Measurements from ENCODE around the gene HSPA1B. TPM values are rescaled to one million over a fixed set of nuclear protein-coding genes. Genes with fewer than 3 reads are reported as not detected.

Gene HSPA1B
- 120 to 260 TPM (median 177 TPM) in 5 replicates for total RNA-seq (2022; extraction: Qiagen RNA extraction; ENCODE audit: low read depth)

GRCh38 chr6:31827286-31828079, at the start of gene HSPA1B:
Gene HSPA1B, plus strand, starts transcription at chr6:31827738. Its CDS starts 213 bp downstream, at chr6:31827951.

GRCh38 chr6:31795616-31796298, 31.8 kb upstream of the HSPA1B start, which contains the start of gene VARS1:
Gene VARS1, minus strand, starts transcription at chr6:31795752. Its CDS starts 535 bp downstream, at chr6:31795217.

DNA sequence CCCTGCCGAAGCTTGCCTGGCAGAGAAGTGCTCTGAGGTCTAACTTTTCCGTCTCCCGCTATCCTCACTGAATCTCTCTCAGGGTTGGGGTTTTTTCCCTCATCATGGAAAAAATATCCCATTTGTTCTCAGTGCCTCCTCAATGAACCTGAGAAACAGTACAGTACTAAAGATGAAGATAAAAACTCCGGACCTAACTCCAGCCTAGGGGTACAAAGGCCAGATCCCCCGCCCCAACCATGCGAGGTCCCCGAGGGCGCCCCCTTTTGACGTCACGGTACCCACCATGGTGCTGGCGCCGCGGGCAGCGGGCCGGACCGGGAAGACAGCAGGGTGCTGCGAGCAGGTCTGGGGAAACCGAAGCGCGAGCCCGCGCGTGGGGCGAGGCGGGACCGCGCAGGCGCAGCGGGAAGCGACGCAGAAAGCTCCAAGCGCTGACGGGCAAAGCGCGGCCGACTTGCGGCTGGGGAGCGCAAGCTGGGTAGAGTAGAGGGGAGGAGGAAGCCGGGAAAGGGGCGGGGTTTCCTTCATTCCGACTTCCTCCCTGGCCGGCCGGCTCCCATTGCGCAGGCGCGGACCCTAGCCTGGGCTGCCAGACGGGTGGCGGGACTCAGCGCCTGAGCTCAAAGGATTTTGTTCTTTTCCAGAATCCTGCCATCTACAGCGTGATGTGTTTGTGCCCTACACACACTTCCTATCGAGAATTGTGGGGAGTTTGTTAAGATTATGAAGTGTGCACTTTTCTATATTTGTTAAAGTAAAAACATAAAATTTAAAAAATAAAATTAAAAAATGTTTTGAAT, 20.9 kb upstream of the HSPA1B start, which contains the start of gene LSM2:
Gene LSM2 (minus strand): TSS at position 497 of the 803 bp plus-strand sequence. CDS start 209 bp downstream, at position 288.

DNA sequence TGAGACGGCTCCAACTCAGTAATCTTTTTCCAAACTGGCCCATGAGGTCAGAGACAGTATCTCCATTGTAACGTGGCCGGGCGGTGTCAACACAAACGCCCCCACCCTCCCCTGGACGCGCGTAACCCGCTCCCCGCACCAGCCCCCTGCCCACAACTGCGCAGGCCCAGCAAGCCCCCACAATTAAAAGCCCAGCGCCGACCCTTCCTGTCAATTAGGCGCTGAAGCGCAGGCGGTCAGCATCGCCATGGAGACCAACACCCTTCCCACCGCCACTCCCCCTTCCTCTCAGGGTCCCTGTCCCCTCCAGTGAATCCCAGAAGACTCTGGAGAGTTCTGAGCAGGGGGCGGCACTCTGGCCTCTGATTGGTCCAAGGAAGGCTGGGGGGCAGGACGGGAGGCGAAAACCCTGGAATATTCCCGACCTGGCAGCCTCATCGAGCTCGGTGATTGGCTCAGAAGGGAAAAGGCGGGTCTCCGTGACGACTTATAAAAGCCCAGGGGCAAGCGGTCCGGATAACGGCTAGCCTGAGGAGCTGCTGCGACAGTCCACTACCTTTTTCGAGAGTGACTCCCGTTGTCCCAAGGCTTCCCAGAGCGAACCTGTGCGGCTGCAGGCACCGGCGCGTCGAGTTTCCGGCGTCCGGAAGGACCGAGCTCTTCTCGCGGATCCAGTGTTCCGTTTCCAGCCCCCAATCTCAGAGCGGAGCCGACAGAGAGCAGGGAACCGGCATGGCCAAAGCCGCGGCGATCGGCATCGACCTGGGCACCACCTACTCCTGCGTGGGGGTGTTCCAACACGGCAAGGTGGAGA, 12.3 kb upstream of the HSPA1B start, which contains the start of the genes HSPA1A and HSPA1L:
Gene HSPA1A (plus strand): TSS at position 519 of the 814 bp plus-strand sequence. CDS start 214 bp downstream, at position 733.
Gene HSPA1L (minus strand): TSS at position 259 of the 814 bp plus-strand sequence. CDS start 3,311 bp downstream, outside the sequence.

GRCh38 chr6:31862344-31863235, 35.1 kb downstream of the HSPA1B start, which contains the start of gene NEU1:
Gene NEU1, minus strand, starts transcription at chr6:31862821. Its CDS starts 45 bp downstream, at chr6:31862776.

GRCh38 chr6:31878726-31879125, 51.2 kb downstream of the HSPA1B start, which contains the start of gene SLC44A4:
Gene SLC44A4, minus strand, starts transcription at chr6:31878997. Its CDS starts 17 bp downstream, at chr6:31878980.

Other genes with a start within 250 kb of the HSPA1B start
- 0.25 to 0.57 TPM (median 0.49 TPM) in 4 of 5 replicates, not detected in the other for gene LTB, start 245.3 kb upstream of the HSPA1B start, total RNA-seq (2022; extraction: Qiagen RNA extraction; ENCODE audit: low read depth)
- 0.28 to 1.3 TPM in 2 of 5 replicates, not detected in the others for gene LST1, start 241.5 kb upstream of the HSPA1B start, total RNA-seq (2022; extraction: Qiagen RNA extraction; ENCODE audit: low read depth)
- not detected in 5 replicates for gene NCR3, start 234.7 kb upstream of the HSPA1B start, total RNA-seq (2022; extraction: Qiagen RNA extraction; ENCODE audit: low read depth)
- not detected in 5 replicates for gene AIF1, start 212.5 kb upstream of the HSPA1B start, total RNA-seq (2022; extraction: Qiagen RNA extraction; ENCODE audit: low read depth)
- gene PRRC2A, start 207.0 kb upstream of the HSPA1B start, total RNA-seq (2022; extraction: Qiagen RNA extraction; ENCODE audit: low read depth): 64.9 to 89.6 TPM (median 85.2 TPM) in 5 replicates
- gene BAG6, start 175.1 kb upstream of the HSPA1B start, total RNA-seq (2022; extraction: Qiagen RNA extraction; ENCODE audit: low read depth): 107 to 155 TPM (median 142 TPM) in 5 replicates
- gene APOM, start 171.8 kb upstream of the HSPA1B start, total RNA-seq (2022; extraction: Qiagen RNA extraction; ENCODE audit: low read depth): 2.8 to 3.3 TPM (median 2.9 TPM) in 5 replicates
- gene C6orf47, start 167.0 kb upstream of the HSPA1B start, total RNA-seq (2022; extraction: Qiagen RNA extraction; ENCODE audit: low read depth): 10.4 to 12.9 TPM (median 12.5 TPM) in 5 replicates
- 10.0 to 13.7 TPM (median 13.3 TPM) in 5 replicates for gene GPANK1, start 162.7 kb upstream of the HSPA1B start, total RNA-seq (2022; extraction: Qiagen RNA extraction; ENCODE audit: low read depth)
- gene CSNK2B, start 161.7 kb upstream of the HSPA1B start, total RNA-seq (2022; extraction: Qiagen RNA extraction; ENCODE audit: low read depth): 168 to 197 TPM (median 178 TPM) in 5 replicates
- 3.7 to 6.0 TPM (median 4.3 TPM) in 5 replicates for gene LY6G5B, start 157.8 kb upstream of the HSPA1B start, total RNA-seq (2022; extraction: Qiagen RNA extraction; ENCODE audit: low read depth)
- 0.77 to 1.9 TPM (median 1.2 TPM) in 5 replicates for gene LY6G5C, start 146.7 kb upstream of the HSPA1B start, total RNA-seq (2022; extraction: Qiagen RNA extraction; ENCODE audit: low read depth)
- 14.1 to 20.1 TPM (median 18.3 TPM) in 5 replicates for gene ABHD16A, start 124.4 kb upstream of the HSPA1B start, total RNA-seq (2022; extraction: Qiagen RNA extraction; ENCODE audit: low read depth)
- gene LY6G6F, start 120.9 kb upstream of the HSPA1B start, total RNA-seq (2022; extraction: Qiagen RNA extraction; ENCODE audit: low read depth): not detected in 5 replicates
- gene LY6G6D, start 112.4 kb upstream of the HSPA1B start, total RNA-seq (2022; extraction: Qiagen RNA extraction; ENCODE audit: low read depth): not detected in 5 replicates
- 0.20 TPM in 1 of 5 replicates, not detected in the others for gene LY6G6C, start 106.0 kb upstream of the HSPA1B start, total RNA-seq (2022; extraction: Qiagen RNA extraction; ENCODE audit: low read depth)
- not detected in 5 replicates for gene MPIG6B, start 104.4 kb upstream of the HSPA1B start, total RNA-seq (2022; extraction: Qiagen RNA extraction; ENCODE audit: low read depth)
- 26.5 to 32.4 TPM (median 29.4 TPM) in 5 replicates for gene DDAH2, start 98.4 kb upstream of the HSPA1B start, total RNA-seq (2022; extraction: Qiagen RNA extraction; ENCODE audit: low read depth)
- gene CLIC1, start 91.2 kb upstream of the HSPA1B start, total RNA-seq (2022; extraction: Qiagen RNA extraction; ENCODE audit: low read depth): 476 to 542 TPM (median 495 TPM) in 5 replicates
- gene MSH5, start 87.7 kb upstream of the HSPA1B start, total RNA-seq (2022; extraction: Qiagen RNA extraction; ENCODE audit: low read depth): 10.2 to 14.3 TPM (median 13.0 TPM) in 5 replicates
- gene SAPCD1, start 65.1 kb upstream of the HSPA1B start, total RNA-seq (2022; extraction: Qiagen RNA extraction; ENCODE audit: low read depth): 2.0 to 4.2 TPM (median 3.7 TPM) in 5 replicates
- gene VWA7, start 50.4 kb upstream of the HSPA1B start, total RNA-seq (2022; extraction: Qiagen RNA extraction; ENCODE audit: low read depth): 1.2 to 2.0 TPM (median 1.7 TPM) in 5 replicates
- gene VARS1, start 32.0 kb upstream of the HSPA1B start, total RNA-seq (2022; extraction: Qiagen RNA extraction; ENCODE audit: low read depth): 50.9 to 59.8 TPM (median 55.8 TPM) in 5 replicates
- gene LSM2, start 20.8 kb upstream of the HSPA1B start, total RNA-seq (2022; extraction: Qiagen RNA extraction; ENCODE audit: low read depth): 54.4 to 77.8 TPM (median 60.7 TPM) in 5 replicates
- gene HSPA1L, start 12.5 kb upstream of the HSPA1B start, total RNA-seq (2022; extraction: Qiagen RNA extraction; ENCODE audit: low read depth): 1.2 to 1.5 TPM (median 1.2 TPM) in 5 replicates
- gene HSPA1A, start 12.2 kb upstream of the HSPA1B start, total RNA-seq (2022; extraction: Qiagen RNA extraction; ENCODE audit: low read depth): 157 to 340 TPM (median 232 TPM) in 5 replicates
- gene NEU1, start 35.1 kb downstream of the HSPA1B start, total RNA-seq (2022; extraction: Qiagen RNA extraction; ENCODE audit: low read depth): 21.7 to 35.4 TPM (median 28.7 TPM) in 5 replicates
- 0.07 to 0.30 TPM in 2 of 5 replicates, not detected in the others for gene SLC44A4, start 51.3 kb downstream of the HSPA1B start, total RNA-seq (2022; extraction: Qiagen RNA extraction; ENCODE audit: low read depth)
- 22.5 to 32.0 TPM (median 30.5 TPM) in 5 replicates for gene EHMT2, start 70.0 kb downstream of the HSPA1B start, total RNA-seq (2022; extraction: Qiagen RNA extraction; ENCODE audit: low read depth)
- gene ZBTB12, start 74.3 kb downstream of the HSPA1B start, total RNA-seq (2022; extraction: Qiagen RNA extraction; ENCODE audit: low read depth): 3.1 to 4.9 TPM (median 4.2 TPM) in 5 replicates
- gene C2, start 100.0 kb downstream of the HSPA1B start, total RNA-seq (2022; extraction: Qiagen RNA extraction; ENCODE audit: low read depth): 0.15 to 0.45 TPM (median 0.35 TPM) in 5 replicates
- 2.0 to 3.3 TPM (median 2.9 TPM) in 5 replicates for gene CFB, start 118.4 kb downstream of the HSPA1B start, total RNA-seq (2022; extraction: Qiagen RNA extraction; ENCODE audit: low read depth)
- 75.3 to 97.3 TPM (median 88.3 TPM) in 5 replicates for gene NELFE, start 131.2 kb downstream of the HSPA1B start, total RNA-seq (2022; extraction: Qiagen RNA extraction; ENCODE audit: low read depth)
- 19.8 to 25.9 TPM (median 24.7 TPM) in 5 replicates for gene SKIC2, start 131.4 kb downstream of the HSPA1B start, total RNA-seq (2022; extraction: Qiagen RNA extraction; ENCODE audit: low read depth)
- 11.0 to 14.3 TPM (median 11.9 TPM) in 5 replicates for gene DXO, start 144.4 kb downstream of the HSPA1B start, total RNA-seq (2022; extraction: Qiagen RNA extraction; ENCODE audit: low read depth)
- gene C4A, start 154.3 kb downstream of the HSPA1B start, total RNA-seq (2022; extraction: Qiagen RNA extraction; ENCODE audit: low read depth): 0.50 to 1.7 TPM (median 0.99 TPM) in 5 replicates
- gene C4B, start 187.1 kb downstream of the HSPA1B start, total RNA-seq (2022; extraction: Qiagen RNA extraction; ENCODE audit: low read depth): 0.34 to 1.5 TPM (median 0.57 TPM) in 5 replicates
- gene CYP21A2, start 210.7 kb downstream of the HSPA1B start, total RNA-seq (2022; extraction: Qiagen RNA extraction; ENCODE audit: low read depth): not detected in 5 replicates

Measured in A549 treated with RU486 at 1 μM for 4 hours (cell line).